Loucy (cell line): ENCODE results near the gene LMX1B.

Experiments used
- H2AFZ ChIP-seq: fragments of 200-600 bp; sonication (generic); 2 replicates; pipeline ENCODE4 v1.6.0; 2016; ENCODE audit warnings: antibody characterized with exemption, mild to moderate bottlenecking, low read length, moderate library complexity
- H3F3A ChIP-seq: fragments of 200-600 bp; 2 replicates; pipeline ENCODE4 v1.6.0; 2016; ENCODE audit warnings: antibody characterized with exemption, low read depth, mild to moderate bottlenecking
- H3K27me3 ChIP-seq: fragments of 200-600 bp; sonication (generic); 2 replicates; pipeline ENCODE4 v1.6.1; 2014; ENCODE audit warnings: low read length, mild to moderate bottlenecking; ENCODE audit not compliant: insufficient read depth, poor library complexity, severe bottlenecking
- H3K36me3 ChIP-seq: fragments of 200-600 bp; sonication (generic); 2 replicates; pipeline ENCODE4 v1.6.1; 2016; ENCODE audit warnings: low read length; ENCODE audit not compliant: insufficient read depth
- H3K4me1 ChIP-seq: fragments of 200-600 bp; sonication (generic); 2 replicates; pipeline ENCODE4 v1.5.1; 2014; ENCODE audit warnings: low read length, mild to moderate bottlenecking; ENCODE audit not compliant: insufficient read depth, poor library complexity, severe bottlenecking
- H3K4me2 ChIP-seq: fragments of 200-600 bp; sonication (generic); 2 replicates; pipeline ENCODE4 v1.6.0; 2014; ENCODE audit warnings: antibody characterized with exemption, low read length, low read depth, mild to moderate bottlenecking; ENCODE audit not compliant: poor library complexity, severe bottlenecking
- H3K4me3 ChIP-seq: fragments of 200-600 bp; sonication (generic); 2 replicates; pipeline ENCODE4 v1.5.1; 2014; ENCODE audit warnings: low read length, mild to moderate bottlenecking, mixed read lengths; ENCODE audit not compliant: poor library complexity, severe bottlenecking
- H3K79me2 ChIP-seq: fragments of 200-600 bp; sonication (generic); 2 replicates; pipeline ENCODE4 v1.6.1; 2014; ENCODE audit warnings: low read length; ENCODE audit not compliant: insufficient read depth
- H3K9ac ChIP-seq: fragments of 200-600 bp; sonication (generic); 2 replicates; pipeline ENCODE4 v1.6.0; 2014; ENCODE audit warnings: mild to moderate bottlenecking, low read depth, low read length, moderate library complexity; ENCODE audit not compliant: poor library complexity, severe bottlenecking
- H3K9me2 ChIP-seq: fragments of 200-600 bp; sonication (generic); replicated peaks from 2 replicates; pipeline ENCODE4 v1.6.1; 2016; ENCODE audit warnings: low read depth, low read length, mixed read lengths
- H3K9me3 ChIP-seq: fragments of 200-600 bp; sonication (generic); 2 replicates; pipeline ENCODE4 v1.6.1; 2014; ENCODE audit warnings: mild to moderate bottlenecking, antibody characterized with exemption, low read length, low read depth; ENCODE audit not compliant: insufficient read depth
- H4K20me1 ChIP-seq: fragments of 200-600 bp; sonication (generic); 2 replicates; pipeline ENCODE4 v1.6.0; 2014; ENCODE audit warnings: antibody characterized with exemption, low read length, mild to moderate bottlenecking; ENCODE audit not compliant: insufficient read depth, poor library complexity, severe bottlenecking
- CTCF ChIP-seq: fragments of 200-600 bp; sonication (generic); conservative IDR thresholded peaks from 2 replicates; pipeline ENCODE4 v1.5.1; 2014; ENCODE audit warnings: mild to moderate bottlenecking, antibody characterized with exemption, low read length
- EZH2phosphoT487 ChIP-seq: fragments of 200-600 bp; IDR thresholded peaks from 2 replicates; pipeline ENCODE4 v1.6.1; 2018; ENCODE audit warnings: antibody characterized with exemption, mild to moderate bottlenecking, moderate library complexity, borderline replicate concordance

The LMX1B gene

DNA sequence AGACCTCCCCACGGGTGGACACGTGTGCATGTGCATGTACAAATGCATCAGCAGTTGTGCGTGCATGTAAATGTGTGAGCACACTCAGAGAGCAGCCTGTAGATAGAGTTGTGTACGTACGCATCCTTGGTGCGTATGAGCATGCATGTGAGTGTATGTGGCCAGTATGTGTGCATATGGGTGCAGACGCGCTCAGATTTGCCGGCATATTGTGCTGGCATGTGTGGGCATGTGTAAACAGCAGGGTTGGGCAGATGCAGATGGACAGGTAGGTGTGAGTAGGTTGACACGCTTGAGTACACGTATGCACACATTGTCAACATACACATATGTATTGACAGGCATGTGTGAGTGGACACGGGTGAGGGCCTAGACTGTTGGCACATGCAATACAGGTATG is 56.5 kb downstream of the LMX1B start:
- H2AFZ ChIP-seq, result no peak overlapping the region
- H3K9ac ChIP-seq, result no peak overlapping the region
- no peaks in the 10 kb centered on the region for H3K4me1 ChIP-seq

GRCh38 chr9:126671381-126671831 is 57.7 kb downstream of the LMX1B start:
- no peaks in the 10 kb centered on the region for H3K36me3 ChIP-seq
- H3K79me2 ChIP-seq, result no peaks in the 10 kb centered on the region
- H4K20me1 ChIP-seq, result no peaks in the 10 kb centered on the region
- H3K9me3 ChIP-seq, result no peaks in the 10 kb centered on the region
- no peaks in the 10 kb centered on the region for H3K27me3 ChIP-seq
- no peaks in the 10 kb centered on the region for H3K4me1 ChIP-seq
- no peaks in the 10 kb centered on the region for H3K9me2 ChIP-seq
- TF ChIP-seq EZH2phosphoT487, result no peak
- no peak for TF ChIP-seq CTCF
- no peak overlapping the region for H3K4me2 ChIP-seq
- no peaks in the 10 kb centered on the region for H3F3A ChIP-seq
- no peak overlapping the region for H3K4me3 ChIP-seq
- H2AFZ ChIP-seq, result no peak overlapping the region
- no peak overlapping the region for H3K9ac ChIP-seq

More for the DNA sequence above, 56.5 kb downstream of the LMX1B start:
- Histone ChIP-seq H3K27me3 (no peaks in the 10 kb centered on the region), H3K4me2 (no peak overlapping the region), H3K79me2 (no peaks in the 10 kb centered on the region), H3F3A (no peaks in the 10 kb centered on the region), H3K9me2 (no peaks in the 10 kb centered on the region), H3K9me3 (no peaks in the 10 kb centered on the region), H4K20me1 (no peaks in the 10 kb centered on the region), H3K4me3 (no peak overlapping the region), H3K36me3 (no peaks in the 10 kb centered on the region)
- TF ChIP-seq CTCF (no peak), EZH2phosphoT487 (no peak)

GRCh38 chr9:126671983-126672382 is 58.3 kb downstream of the LMX1B start:
- Histone ChIP-seq H3K4me1 (no peaks in the 10 kb centered on the region), H3K36me3 (no peaks in the 10 kb centered on the region), H3K27me3 (no peaks in the 10 kb centered on the region), H3K4me2 (no peak overlapping the region), H2AFZ (no peak overlapping the region), H3K9ac (no peak overlapping the region), H3F3A (no peaks in the 10 kb centered on the region), H3K4me3 (no peak overlapping the region), H3K9me2 (no peaks in the 10 kb centered on the region), H3K9me3 (no peaks in the 10 kb centered on the region), H3K79me2 (no peaks in the 10 kb centered on the region), H4K20me1 (no peaks in the 10 kb centered on the region)
- no peak for TF ChIP-seq EZH2phosphoT487
- TF ChIP-seq CTCF, result no peak
